SK-N-SH treated with all-trans-retinoic acid at 6 μM for 48 hours (cell line): ENCODE measurements around the gene ZNF281.

Experiments
- ATAC-seq: fragments of 200-7000 bp; cut with Tn5 transposase; 3 replicates; pipeline ENCODE4 v1.9.1; 2020; ENCODE audit warnings: mild to moderate bottlenecking, moderate library complexity
- ARNTL ChIP-seq: fragments of 450-650 bp; formaldehyde crosslinking; IDR thresholded peaks from 2 replicates; pipeline ENCODE4 v1.5.0; 2020; ENCODE audit warnings: low read depth, mild to moderate bottlenecking, moderate library complexity, borderline replicate concordance
- CSDC2 ChIP-seq: fragments of 250-450 bp; sonication (Bioruptor Pico); IDR thresholded peaks from 2 replicates; pipeline ENCODE4 v1.5.0; 2020; ENCODE audit warnings: mild to moderate bottlenecking, moderate library complexity
- ESRRG ChIP-seq: fragments of 250-450 bp; sonication (Bioruptor Pico); IDR thresholded peaks from 2 replicates; pipeline ENCODE4 v1.6.1; 2021; ENCODE audit warnings: mild to moderate bottlenecking
- GLIS3 ChIP-seq: fragments of 250-450 bp; sonication (Bioruptor Pico); IDR thresholded peaks from 2 replicates; pipeline ENCODE4 v1.5.0; 2020; ENCODE audit warnings: mild to moderate bottlenecking, moderate library complexity
- ISL1 ChIP-seq: fragments of 250-450 bp; sonication (Bioruptor Pico); IDR thresholded peaks from 2 replicates; pipeline ENCODE4 v2.1.2; 2022; ENCODE audit warnings: mild to moderate bottlenecking, moderate library complexity
- OSR1 ChIP-seq: fragments of 250-450 bp; sonication (Bioruptor Pico); IDR thresholded peaks from 2 replicates; pipeline ENCODE4 v1.8.0; 2022; ENCODE audit warnings: moderate library complexity, mild to moderate bottlenecking, inconsistent platforms
- PPARA ChIP-seq: fragments of 250-450 bp; sonication (Bioruptor Pico); IDR thresholded peaks from 2 replicates; pipeline ENCODE4 v1.5.0; 2020; ENCODE audit warnings: mild to moderate bottlenecking, borderline replicate concordance
- RARB ChIP-seq: fragments of 250-450 bp; sonication (Bioruptor Pico); IDR thresholded peaks from 2 replicates; pipeline ENCODE4 v1.8.0; 2021; ENCODE audit warnings: mild to moderate bottlenecking, moderate library complexity
- SNAI2 ChIP-seq: fragments of 250-450 bp; sonication (Bioruptor Pico); IDR thresholded peaks from 2 replicates; pipeline ENCODE4 v1.5.0; 2020; ENCODE audit warnings: mild to moderate bottlenecking, moderate library complexity
- TOX ChIP-seq: fragments of 250-450 bp; sonication (Bioruptor Pico); IDR thresholded peaks from 2 replicates; pipeline ENCODE4 v1.8.0; 2021; ENCODE audit warnings: mild to moderate bottlenecking, moderate library complexity, borderline replicate concordance
- ZC3H10 ChIP-seq: fragments of 250-450 bp; sonication (Bioruptor Pico); IDR thresholded peaks from 2 replicates; pipeline ENCODE4 v1.5.1; 2021; ENCODE audit warnings: mild to moderate bottlenecking, moderate library complexity
- ZFP3 ChIP-seq: fragments of 250-450 bp; sonication (Bioruptor Pico); IDR thresholded peaks from 2 replicates; pipeline ENCODE4 v1.5.0; 2020; ENCODE audit warnings: mild to moderate bottlenecking, moderate library complexity
- ZFP30 ChIP-seq: fragments of 450-650 bp; formaldehyde crosslinking; IDR thresholded peaks from 2 replicates; pipeline ENCODE4 v1.5.0; 2022; ENCODE audit warnings: mild to moderate bottlenecking, moderate library complexity
- ZNF565 ChIP-seq: fragments of 450-650 bp; formaldehyde crosslinking; conservative IDR thresholded peaks from 2 replicates; pipeline ENCODE4 v1.5.0; 2020; ENCODE audit warnings: low read depth, mild to moderate bottlenecking, moderate library complexity
- ZNF70 ChIP-seq: fragments of 450-650 bp; formaldehyde crosslinking; IDR thresholded peaks from 2 replicates; pipeline ENCODE4 v1.5.0; 2020; ENCODE audit warnings: mild to moderate bottlenecking, moderate library complexity
- ZNF8 ChIP-seq: fragments of 450-650 bp; formaldehyde crosslinking; IDR thresholded peaks from 2 replicates; pipeline ENCODE4 v1.5.0; 2020; ENCODE audit warnings: mild to moderate bottlenecking, moderate library complexity
- TF ChIP-seq, protein P1 (sequence below): fragments of 250-450 bp; sonication (Bioruptor Pico); IDR thresholded peaks from 2 replicates; pipeline ENCODE4 v1.8.0; 2020; ENCODE audit warnings: mild to moderate bottlenecking, moderate library complexity, borderline replicate concordance
- TF ChIP-seq, protein P2 (sequence below): fragments of 250-450 bp; sonication (Bioruptor Pico); IDR thresholded peaks from 2 replicates; pipeline ENCODE4 v1.8.0; 2021; ENCODE audit warnings: low read depth, mild to moderate bottlenecking, moderate library complexity, borderline replicate concordance
- TF ChIP-seq, protein P3 (sequence below): fragments of 250-450 bp; sonication (Bioruptor Pico); IDR thresholded peaks from 2 replicates; pipeline ENCODE4 v1.5.0; 2020; ENCODE audit warnings: mild to moderate bottlenecking, moderate library complexity
- TF ChIP-seq, protein P4 (sequence below): fragments of 250-450 bp; sonication (Bioruptor Pico); IDR thresholded peaks from 2 replicates; pipeline ENCODE4 v1.5.1; 2021; ENCODE audit warnings: mild to moderate bottlenecking, moderate library complexity
- TF ChIP-seq, protein P5 (sequence below): fragments of 250-450 bp; sonication (Bioruptor Pico); IDR thresholded peaks from 2 replicates; pipeline ENCODE4 v1.5.1; 2020; ENCODE audit warnings: low read depth, mild to moderate bottlenecking, moderate library complexity

ZNF281 gene

DNA sequence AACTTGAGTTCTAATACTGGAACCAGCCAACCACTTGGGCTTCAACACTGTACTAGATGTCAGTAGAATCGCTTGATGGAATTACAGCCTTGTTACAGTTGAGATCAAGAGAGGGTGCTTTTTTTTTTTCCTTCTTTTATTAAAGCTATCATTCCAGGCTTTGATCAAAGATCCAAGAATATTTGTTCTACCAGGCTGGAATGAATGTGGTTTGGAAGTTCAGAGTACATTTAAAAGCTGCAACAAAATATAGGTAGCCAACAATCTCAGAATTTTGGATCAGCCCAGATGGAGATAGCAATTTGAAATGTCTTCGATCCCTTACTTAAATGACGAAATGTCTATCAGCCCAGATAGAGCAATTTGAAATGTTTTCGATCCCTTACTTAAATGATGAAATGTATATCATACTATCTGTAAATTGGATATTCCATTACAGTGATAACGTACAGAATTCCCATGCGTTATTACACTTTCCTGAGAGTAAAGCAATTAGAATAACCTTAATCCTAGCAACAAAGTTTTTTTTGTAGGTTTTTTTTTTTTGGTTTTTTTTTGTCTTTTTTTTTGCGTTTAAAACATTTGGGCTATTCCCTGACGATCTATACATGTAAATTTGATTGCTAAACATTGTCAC is 3.6 kb downstream of the ZNF281 start:
- ATAC-seq: no peak
- TF ChIP-seq PPARA (CRISPR knock-in tag): no peak
- TF ChIP-seq, protein P1, sequence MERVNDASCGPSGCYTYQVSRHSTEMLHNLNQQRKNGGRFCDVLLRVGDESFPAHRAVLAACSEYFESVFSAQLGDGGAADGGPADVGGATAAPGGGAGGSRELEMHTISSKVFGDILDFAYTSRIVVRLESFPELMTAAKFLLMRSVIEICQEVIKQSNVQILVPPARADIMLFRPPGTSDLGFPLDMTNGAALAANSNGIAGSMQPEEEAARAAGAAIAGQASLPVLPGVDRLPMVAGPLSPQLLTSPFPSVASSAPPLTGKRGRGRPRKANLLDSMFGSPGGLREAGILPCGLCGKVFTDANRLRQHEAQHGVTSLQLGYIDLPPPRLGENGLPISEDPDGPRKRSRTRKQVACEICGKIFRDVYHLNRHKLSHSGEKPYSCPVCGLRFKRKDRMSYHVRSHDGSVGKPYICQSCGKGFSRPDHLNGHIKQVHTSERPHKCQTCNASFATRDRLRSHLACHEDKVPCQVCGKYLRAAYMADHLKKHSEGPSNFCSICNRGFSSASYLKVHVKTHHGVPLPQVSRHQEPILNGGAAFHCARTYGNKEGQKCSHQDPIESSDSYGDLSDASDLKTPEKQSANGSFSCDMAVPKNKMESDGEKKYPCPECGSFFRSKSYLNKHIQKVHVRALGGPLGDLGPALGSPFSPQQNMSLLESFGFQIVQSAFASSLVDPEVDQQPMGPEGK (CRISPR knock-in tag): no peak
- no peak for TF ChIP-seq ZC3H10 (CRISPR knock-in tag)
- no peak for TF ChIP-seq GLIS3
- TF ChIP-seq SNAI2 (CRISPR knock-in tag): no peak
- TF ChIP-seq, protein P2, sequence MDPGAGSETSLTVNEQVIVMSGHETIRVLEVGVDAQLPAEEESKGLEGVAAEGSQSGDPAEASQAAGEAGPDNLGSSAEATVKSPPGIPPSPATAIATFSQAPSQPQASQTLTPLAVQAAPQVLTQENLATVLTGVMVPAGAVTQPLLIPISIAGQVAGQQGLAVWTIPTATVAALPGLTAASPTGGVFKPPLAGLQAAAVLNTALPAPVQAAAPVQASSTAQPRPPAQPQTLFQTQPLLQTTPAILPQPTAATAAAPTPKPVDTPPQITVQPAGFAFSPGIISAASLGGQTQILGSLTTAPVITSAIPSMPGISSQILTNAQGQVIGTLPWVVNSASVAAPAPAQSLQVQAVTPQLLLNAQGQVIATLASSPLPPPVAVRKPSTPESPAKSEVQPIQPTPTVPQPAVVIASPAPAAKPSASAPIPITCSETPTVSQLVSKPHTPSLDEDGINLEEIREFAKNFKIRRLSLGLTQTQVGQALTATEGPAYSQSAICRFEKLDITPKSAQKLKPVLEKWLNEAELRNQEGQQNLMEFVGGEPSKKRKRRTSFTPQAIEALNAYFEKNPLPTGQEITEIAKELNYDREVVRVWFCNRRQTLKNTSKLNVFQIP (CRISPR knock-in tag): no peak

DNA sequence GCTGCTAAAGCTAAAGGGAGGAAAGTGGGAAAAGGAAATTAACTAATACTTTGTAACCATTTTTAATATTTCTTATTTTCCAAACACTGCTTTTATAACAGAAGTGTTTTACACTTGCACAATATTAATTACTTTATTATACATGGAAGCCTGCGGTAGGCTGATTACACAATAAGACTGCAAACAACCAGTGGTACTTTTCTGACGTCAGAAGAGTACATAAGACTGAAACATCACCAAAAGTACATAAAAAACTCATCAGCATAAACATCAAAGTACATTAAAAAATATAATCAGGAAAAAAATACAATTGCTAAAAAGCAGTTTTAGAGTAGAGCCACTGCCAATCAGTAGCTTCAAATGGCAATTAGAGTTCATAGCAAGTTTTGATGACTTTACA is 4.6 kb downstream of the ZNF281 start:
- no peak for ATAC-seq
- no peak for TF ChIP-seq ARNTL (CRISPR knock-in tag)
- no peak for TF ChIP-seq ZC3H10 (CRISPR knock-in tag)
- TF ChIP-seq, protein P3, sequence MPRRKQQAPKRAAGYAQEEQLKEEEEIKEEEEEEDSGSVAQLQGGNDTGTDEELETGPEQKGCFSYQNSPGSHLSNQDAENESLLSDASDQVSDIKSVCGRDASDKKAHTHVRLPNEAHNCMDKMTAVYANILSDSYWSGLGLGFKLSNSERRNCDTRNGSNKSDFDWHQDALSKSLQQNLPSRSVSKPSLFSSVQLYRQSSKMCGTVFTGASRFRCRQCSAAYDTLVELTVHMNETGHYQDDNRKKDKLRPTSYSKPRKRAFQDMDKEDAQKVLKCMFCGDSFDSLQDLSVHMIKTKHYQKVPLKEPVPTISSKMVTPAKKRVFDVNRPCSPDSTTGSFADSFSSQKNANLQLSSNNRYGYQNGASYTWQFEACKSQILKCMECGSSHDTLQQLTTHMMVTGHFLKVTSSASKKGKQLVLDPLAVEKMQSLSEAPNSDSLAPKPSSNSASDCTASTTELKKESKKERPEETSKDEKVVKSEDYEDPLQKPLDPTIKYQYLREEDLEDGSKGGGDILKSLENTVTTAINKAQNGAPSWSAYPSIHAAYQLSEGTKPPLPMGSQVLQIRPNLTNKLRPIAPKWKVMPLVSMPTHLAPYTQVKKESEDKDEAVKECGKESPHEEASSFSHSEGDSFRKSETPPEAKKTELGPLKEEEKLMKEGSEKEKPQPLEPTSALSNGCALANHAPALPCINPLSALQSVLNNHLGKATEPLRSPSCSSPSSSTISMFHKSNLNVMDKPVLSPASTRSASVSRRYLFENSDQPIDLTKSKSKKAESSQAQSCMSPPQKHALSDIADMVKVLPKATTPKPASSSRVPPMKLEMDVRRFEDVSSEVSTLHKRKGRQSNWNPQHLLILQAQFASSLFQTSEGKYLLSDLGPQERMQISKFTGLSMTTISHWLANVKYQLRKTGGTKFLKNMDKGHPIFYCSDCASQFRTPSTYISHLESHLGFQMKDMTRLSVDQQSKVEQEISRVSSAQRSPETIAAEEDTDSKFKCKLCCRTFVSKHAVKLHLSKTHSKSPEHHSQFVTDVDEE (CRISPR knock-in tag): no peak
- TF ChIP-seq ISL1 (CRISPR knock-in tag): no peak
- TF ChIP-seq ZNF8: no peak
- TF ChIP-seq ESRRG (CRISPR knock-in tag): no peak
- no peak for TF ChIP-seq ZFP30 (CRISPR knock-in tag)
- no peak for TF ChIP-seq OSR1
- no peak for TF ChIP-seq ZNF565
- TF ChIP-seq PPARA (CRISPR knock-in tag): no peak
- TF ChIP-seq ZFP3: no peak

DNA sequence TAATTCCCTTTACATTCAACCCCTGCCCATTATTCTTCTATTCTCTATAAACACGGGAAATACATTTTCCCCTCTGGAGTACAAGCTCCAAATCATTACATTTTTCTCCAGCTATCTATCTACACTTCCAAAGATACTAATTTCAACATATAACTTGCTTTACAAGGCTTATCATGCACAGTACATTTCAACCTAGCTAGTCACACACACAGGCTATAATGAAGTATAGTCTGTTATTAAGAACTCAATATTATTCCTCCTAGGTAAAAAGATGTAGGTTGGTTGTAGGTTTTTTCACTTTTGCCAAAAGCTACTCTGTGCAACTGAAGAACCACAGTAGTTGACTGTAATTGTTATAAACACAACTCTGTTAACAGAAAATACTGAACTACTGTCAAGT is 8.1 kb downstream of the ZNF281 start:
- TF ChIP-seq ZFP3 (no peak), ZNF8 (no peak), SNAI2 (CRISPR knock-in tag) (no peak), GLIS3 (no peak), TOX (CRISPR knock-in tag) (no peak), ESRRG (CRISPR knock-in tag) (no peak), OSR1 (no peak), CSDC2 (CRISPR knock-in tag) (no peak), RARB (CRISPR knock-in tag) (no peak), ZNF565 (no peak), ZFP30 (CRISPR knock-in tag) (no peak), ZNF70 (no peak)
- TF ChIP-seq, protein P3 (CRISPR knock-in tag): no peak
- TF ChIP-seq, protein P4, sequence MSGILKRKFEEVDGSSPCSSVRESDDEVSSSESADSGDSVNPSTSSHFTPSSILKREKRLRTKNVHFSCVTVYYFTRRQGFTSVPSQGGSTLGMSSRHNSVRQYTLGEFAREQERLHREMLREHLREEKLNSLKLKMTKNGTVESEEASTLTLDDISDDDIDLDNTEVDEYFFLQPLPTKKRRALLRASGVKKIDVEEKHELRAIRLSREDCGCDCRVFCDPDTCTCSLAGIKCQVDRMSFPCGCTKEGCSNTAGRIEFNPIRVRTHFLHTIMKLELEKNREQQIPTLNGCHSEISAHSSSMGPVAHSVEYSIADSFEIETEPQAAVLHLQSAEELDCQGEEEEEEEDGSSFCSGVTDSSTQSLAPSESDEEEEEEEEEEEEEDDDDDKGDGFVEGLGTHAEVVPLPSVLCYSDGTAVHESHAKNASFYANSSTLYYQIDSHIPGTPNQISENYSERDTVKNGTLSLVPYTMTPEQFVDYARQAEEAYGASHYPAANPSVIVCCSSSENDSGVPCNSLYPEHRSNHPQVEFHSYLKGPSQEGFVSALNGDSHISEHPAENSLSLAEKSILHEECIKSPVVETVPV: no peak
- TF ChIP-seq, protein P5, sequence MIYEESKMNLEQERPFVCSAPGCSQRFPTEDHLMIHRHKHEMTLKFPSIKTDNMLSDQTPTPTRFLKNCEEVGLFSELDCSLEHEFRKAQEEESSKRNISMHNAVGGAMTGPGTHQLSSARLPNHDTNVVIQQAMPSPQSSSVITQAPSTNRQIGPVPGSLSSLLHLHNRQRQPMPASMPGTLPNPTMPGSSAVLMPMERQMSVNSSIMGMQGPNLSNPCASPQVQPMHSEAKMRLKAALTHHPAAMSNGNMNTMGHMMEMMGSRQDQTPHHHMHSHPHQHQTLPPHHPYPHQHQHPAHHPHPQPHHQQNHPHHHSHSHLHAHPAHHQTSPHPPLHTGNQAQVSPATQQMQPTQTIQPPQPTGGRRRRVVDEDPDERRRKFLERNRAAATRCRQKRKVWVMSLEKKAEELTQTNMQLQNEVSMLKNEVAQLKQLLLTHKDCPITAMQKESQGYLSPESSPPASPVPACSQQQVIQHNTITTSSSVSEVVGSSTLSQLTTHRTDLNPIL (CRISPR knock-in tag): no peak
- ATAC-seq: no peak
